ENCODE data around the gene MTIF2. TPM values are rescaled to one million over a fixed set of nuclear protein-coding genes. Genes with fewer than 3 reads are reported as not detected.

The MTIF2 gene, protein sequence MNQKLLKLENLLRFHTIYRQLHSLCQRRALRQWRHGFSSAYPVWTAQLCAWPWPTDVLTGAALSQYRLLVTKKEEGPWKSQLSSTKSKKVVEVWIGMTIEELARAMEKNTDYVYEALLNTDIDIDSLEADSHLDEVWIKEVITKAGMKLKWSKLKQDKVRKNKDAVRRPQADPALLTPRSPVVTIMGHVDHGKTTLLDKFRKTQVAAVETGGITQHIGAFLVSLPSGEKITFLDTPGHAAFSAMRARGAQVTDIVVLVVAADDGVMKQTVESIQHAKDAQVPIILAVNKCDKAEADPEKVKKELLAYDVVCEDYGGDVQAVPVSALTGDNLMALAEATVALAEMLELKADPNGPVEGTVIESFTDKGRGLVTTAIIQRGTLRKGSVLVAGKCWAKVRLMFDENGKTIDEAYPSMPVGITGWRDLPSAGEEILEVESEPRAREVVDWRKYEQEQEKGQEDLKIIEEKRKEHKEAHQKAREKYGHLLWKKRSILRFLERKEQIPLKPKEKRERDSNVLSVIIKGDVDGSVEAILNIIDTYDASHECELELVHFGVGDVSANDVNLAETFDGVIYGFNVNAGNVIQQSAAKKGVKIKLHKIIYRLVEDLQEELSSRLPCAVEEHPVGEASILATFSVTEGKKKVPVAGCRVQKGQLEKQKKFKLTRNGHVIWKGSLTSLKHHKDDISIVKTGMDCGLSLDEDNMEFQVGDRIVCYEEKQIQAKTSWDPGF
- total RNA-seq = 21.6 and 23.2 TPM in 2 replicates

GRCh38 chr2:55268907-55269644 is at the start of gene MTIF2:
MTIF2 (minus strand) TSS chr2:55269231; CDS start chr2:55263858, 5,373 bp downstream.

GRCh38 chr2:55232084-55232862 is 36.8 kb downstream of the MTIF2 start, which contains the start of the genes CLHC1 and RPS27A:
CLHC1 (minus strand) TSS chr2:55232293; CDS start chr2:55222411, 9,882 bp downstream.
RPS27A (plus strand) TSS chr2:55232688; CDS start chr2:55232825, 137 bp downstream.

Other genes with a start within 250 kb of the MTIF2 start
- gene RTN4, start 218.8 kb downstream of the MTIF2 start, total RNA-seq = 356 and 458 TPM in 2 replicates
- gene CLHC1, start 36.9 kb downstream of the MTIF2 start, total RNA-seq = 2.8 and 10.6 TPM in 2 replicates
- 2,062 and 2,240 TPM in 2 replicates for gene RPS27A, start 36.5 kb downstream of the MTIF2 start, total RNA-seq
- gene CCDC88A, start 150.6 kb upstream of the MTIF2 start, total RNA-seq = 25.2 and 37.0 TPM in 2 replicates

Data from epithelial cell of alveolus of lung (primary cell).